MM.1S (cell line): ENCODE measurements around the gene CHST9.

ENCODE experiments used
- DNase-seq: peaks from one replicate; pipeline ENCODE4 v3.0.0-alpha.2; 2015
- H2AFZ ChIP-seq: fragments of 300-600 bp; sonication (generic); 2 replicates; pipeline ENCODE4 v1.6.0; 2016; ENCODE audit warnings: antibody characterized with exemption, low read length
- H3F3A ChIP-seq: fragments of 300-600 bp; sonication (generic); 2 replicates; pipeline ENCODE4 v1.6.1; 2016; ENCODE audit warnings: mild to moderate bottlenecking, antibody characterized with exemption, low read length, moderate library complexity, mixed read lengths; ENCODE audit not compliant: insufficient read depth
- H3K27ac ChIP-seq: fragments of 300-600 bp; sonication (generic); 2 replicates; pipeline ENCODE4 v1.5.1; 2016; ENCODE audit warnings: mild to moderate bottlenecking, low read length
- H3K27me3 ChIP-seq: fragments of 300-600 bp; sonication (generic); replicated peaks from 2 replicates; pipeline ENCODE4 v1.6.0; 2016; ENCODE audit warnings: low read length; ENCODE audit not compliant: insufficient read depth
- H3K36me3 ChIP-seq: fragments of 300-600 bp; sonication (generic); replicated peaks from 2 replicates; pipeline ENCODE4 v1.6.1; 2016; ENCODE audit warnings: mild to moderate bottlenecking, low read length, mixed read lengths; ENCODE audit not compliant: insufficient read depth
- H3K4me1 ChIP-seq: fragments of 300-600 bp; sonication (generic); 2 replicates; pipeline ENCODE4 v1.6.1; 2016; ENCODE audit warnings: low read length, mixed read lengths
- H3K4me2 ChIP-seq: fragments of 300-600 bp; sonication (generic); 2 replicates; pipeline ENCODE4 v1.6.0; 2016; ENCODE audit warnings: low read depth, low read length
- H3K4me3 ChIP-seq: fragments of 300-600 bp; sonication (generic); 2 replicates; pipeline ENCODE4 v1.5.1; 2016; ENCODE audit warnings: low read length, mixed read lengths
- H3K79me2 ChIP-seq: fragments of 300-600 bp; sonication (generic); 2 replicates; pipeline ENCODE4 v1.6.1; 2016; ENCODE audit warnings: mixed run types, low read length, mixed read lengths
- H3K9ac ChIP-seq: fragments of 300-600 bp; sonication (generic); 2 replicates; pipeline ENCODE4 v1.6.1; 2016; ENCODE audit warnings: low read length, mixed read lengths
- H3K9me2 ChIP-seq: fragments of 300-600 bp; sonication (generic); replicated peaks from 2 replicates; pipeline ENCODE4 v1.6.1; 2016; ENCODE audit warnings: mild to moderate bottlenecking, low read length, mixed read lengths; ENCODE audit not compliant: insufficient read depth
- H3K9me3 ChIP-seq: fragments of 300-600 bp; sonication (generic); replicated peaks from 2 replicates; pipeline ENCODE4 v1.6.1; 2016; ENCODE audit warnings: mild to moderate bottlenecking, low read length, mixed read lengths; ENCODE audit not compliant: insufficient read depth
- H4K20me1 ChIP-seq: fragments of 300-600 bp; sonication (generic); 2 replicates; pipeline ENCODE4 v1.6.1; 2016; ENCODE audit warnings: mild to moderate bottlenecking, low read length, moderate library complexity, mixed read lengths; ENCODE audit not compliant: insufficient read depth
- CTCF ChIP-seq: fragments of 300-600 bp; sonication (generic); IDR thresholded peaks from 2 replicates; pipeline ENCODE4 v1.5.1; 2016; ENCODE audit warnings: antibody characterized with exemption, low read length, mixed read lengths
- EZH2 ChIP-seq: fragments of 300-600 bp; sonication (generic); optimal IDR thresholded peaks from 2 replicates; pipeline ENCODE3; 2017; ENCODE audit warnings: low read depth, mild to moderate bottlenecking, antibody characterized with exemption, low read length, mixed read lengths
- EZH2phosphoT487 ChIP-seq: fragments of 300-600 bp; sonication (generic); IDR thresholded peaks from 2 replicates; pipeline ENCODE4 v1.6.1; 2018; ENCODE audit warnings: antibody characterized with exemption, low read length

Gene CHST9

GRCh38 chr18:27110319-27110718 lies 74.8 kb downstream of the CHST9 start:
- H3K27ac ChIP-seq = no peak overlapping the region
- no peaks in the 10 kb centered on the region for H3F3A ChIP-seq
- DNase-seq = no peak

GRCh38 chr18:27109451-27109850 lies 75.7 kb downstream of the CHST9 start:
- Histone ChIP-seq H3K4me1 (no peaks in the 10 kb centered on the region), H3K9ac (no peak overlapping the region), H3K27me3 (no peaks in the 10 kb centered on the region), H3K9me3 (no peaks in the 10 kb centered on the region), H3K9me2 (no peaks in the 10 kb centered on the region), H3K27ac (no peak overlapping the region), H4K20me1 (no peaks in the 10 kb centered on the region), H3K36me3 (no peaks in the 10 kb centered on the region), H3K4me3 (no peak overlapping the region), H2AFZ (no peak overlapping the region), H3F3A (no peaks in the 10 kb centered on the region), H3K4me2 (no peak overlapping the region), H3K79me2 (no peaks in the 10 kb centered on the region)
- TF ChIP-seq EZH2phosphoT487 (no peak), EZH2 (no peak), CTCF (no peak)
- DNase-seq = no peak

More at GRCh38 chr18:27110319-27110718, 74.8 kb downstream of the CHST9 start:
- TF ChIP-seq EZH2phosphoT487 (no peak), CTCF (no peak), EZH2 (no peak)
- Histone ChIP-seq H3K79me2 (no peaks in the 10 kb centered on the region), H3K9ac (no peak overlapping the region), H3K9me3 (no peaks in the 10 kb centered on the region), H3K4me2 (no peak overlapping the region), H3K27me3 (no peaks in the 10 kb centered on the region), H3K9me2 (no peaks in the 10 kb centered on the region), H3K36me3 (no peaks in the 10 kb centered on the region), H3K4me3 (no peak overlapping the region), H4K20me1 (no peaks in the 10 kb centered on the region), H3K4me1 (no peaks in the 10 kb centered on the region), H2AFZ (no peak overlapping the region)

GRCh38 chr18:27108842-27109241 lies 76.3 kb downstream of the CHST9 start:
- Histone ChIP-seq H3K4me3 (no peak overlapping the region), H4K20me1 (no peaks in the 10 kb centered on the region), H3F3A (no peaks in the 10 kb centered on the region), H3K4me2 (no peak overlapping the region), H3K79me2 (no peaks in the 10 kb centered on the region), H2AFZ (no peak overlapping the region), H3K9me2 (no peaks in the 10 kb centered on the region), H3K27ac (no peak overlapping the region), H3K9ac (no peak overlapping the region), H3K27me3 (no peaks in the 10 kb centered on the region), H3K9me3 (no peaks in the 10 kb centered on the region), H3K36me3 (no peaks in the 10 kb centered on the region), H3K4me1 (no peaks in the 10 kb centered on the region)
- DNase-seq = no peak
- TF ChIP-seq EZH2 (no peak), EZH2phosphoT487 (no peak), CTCF (no peak)
